Neural progenitor cell (in vitro differentiated cells): ENCODE results near the gene LYRM2.

ENCODE experiments used
- CTCF ChIP-seq: fragments of 200-600 bp; sonication (generic); IDR thresholded peaks from 2 replicates; pipeline ENCODE4 v1.5.1; 2017; ENCODE audit warnings: antibody characterized with exemption, mild to moderate bottlenecking
- EZH2 ChIP-seq: fragments of 200-600 bp; sonication (generic); IDR thresholded peaks from 2 replicates; pipeline ENCODE4 v1.6.1; 2017; ENCODE audit warnings: antibody characterized with exemption, mild to moderate bottlenecking, moderate library complexity
- EZH2phosphoT487 ChIP-seq: fragments of 200-600 bp; sonication (generic); IDR thresholded peaks from 2 replicates; pipeline ENCODE4 v1.6.1; 2017; ENCODE audit warnings: antibody characterized with exemption

DNA sequence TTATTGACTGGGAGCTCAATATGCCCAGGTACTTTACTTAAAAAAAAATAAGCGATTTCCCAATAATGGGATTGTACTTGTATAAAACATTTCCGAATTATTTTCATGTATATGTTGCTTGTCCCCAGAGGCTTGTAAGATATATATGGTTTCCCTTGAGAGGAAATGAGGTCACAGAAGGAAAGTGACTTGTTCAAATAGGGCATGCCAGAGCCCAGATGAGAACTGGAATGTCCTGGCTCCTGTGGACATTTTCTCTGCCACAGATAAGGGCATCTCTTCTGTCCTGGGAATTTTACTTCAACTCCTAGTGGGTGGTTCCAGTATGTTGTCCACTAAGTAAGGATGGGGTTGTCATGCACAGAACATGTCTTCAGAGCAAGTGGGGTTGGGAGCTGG is 63.0 kb downstream of the LYRM2 start:
- no peak for TF ChIP-seq CTCF
- TF ChIP-seq EZH2, result no peak
- no peak for TF ChIP-seq EZH2phosphoT487
